Putamen (tissue), 1 donor: ENCODE measurements around the gene NTRK2.
A peak's percentile ranks its signal among the peaks of the same experiment; 100 is the strongest.

ENCODE experiments used
- DNase-seq: peaks from one replicate; pipeline ENCODE4 v3.0.0-alpha.2; 2016; ENCODE audit warnings: low spot score

NTRK2 gene

GRCh38 chr9:84850830-84851392, 181.4 kb downstream of the NTRK2 start:
- DNase-seq, result no peak

GRCh38 chr9:84851935-84852585, 182.5 kb downstream of the NTRK2 start:
- DNase-seq, result no peak

GRCh38 chr9:84852617-84853301, 183.2 kb downstream of the NTRK2 start:
- no peak for DNase-seq

DNA sequence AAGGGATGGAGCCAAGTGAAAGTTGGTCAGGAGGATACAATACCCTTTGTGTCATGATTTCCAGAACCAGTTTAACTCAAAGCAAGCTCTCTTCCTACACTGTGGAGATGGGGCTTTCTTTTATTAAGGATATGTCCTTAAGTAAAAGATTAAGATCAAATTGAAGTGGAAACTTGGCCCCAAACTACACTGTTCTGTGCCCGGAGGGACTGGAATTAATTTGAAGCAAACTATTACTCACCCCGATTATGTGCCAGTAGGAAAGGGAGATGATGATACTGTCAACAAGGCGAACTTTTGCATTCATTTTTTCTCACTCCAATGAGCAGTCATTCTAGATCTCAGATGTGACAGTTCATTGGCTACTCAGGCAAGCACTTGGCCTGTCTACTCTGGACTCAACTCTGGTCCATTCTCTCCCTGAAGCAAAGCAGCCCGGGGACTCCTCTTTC, 186.7 kb downstream of the NTRK2 start:
- DNase-seq, result no peak

DNA sequence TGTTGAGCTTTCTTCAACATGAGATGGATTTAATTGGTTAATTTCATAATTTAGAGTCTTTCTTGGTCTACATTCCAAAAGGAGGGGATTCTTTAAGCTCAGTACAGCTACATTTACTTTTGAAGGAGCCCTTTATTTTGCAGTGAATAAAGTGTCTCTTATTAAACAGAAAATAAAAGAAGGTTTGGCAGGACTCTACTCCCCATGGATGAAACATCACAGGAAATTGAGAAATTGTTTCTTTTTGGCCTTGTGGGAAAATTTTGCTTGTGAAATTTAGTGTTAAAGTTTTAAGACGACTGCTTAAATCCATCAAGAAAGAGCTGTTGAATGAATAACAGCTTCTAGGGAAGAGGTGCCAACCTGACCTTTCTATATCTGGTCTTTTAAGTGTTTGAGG, 187.7 kb downstream of the NTRK2 start:
- no peak for DNase-seq

- no peak for DNase-seq
Measured at GRCh38 chr9:84858364-84858763, 188.8 kb downstream of the NTRK2 start.

- no peak for DNase-seq
Measured at GRCh38 chr9:84860249-84861115, 191.0 kb downstream of the NTRK2 start.

DNA sequence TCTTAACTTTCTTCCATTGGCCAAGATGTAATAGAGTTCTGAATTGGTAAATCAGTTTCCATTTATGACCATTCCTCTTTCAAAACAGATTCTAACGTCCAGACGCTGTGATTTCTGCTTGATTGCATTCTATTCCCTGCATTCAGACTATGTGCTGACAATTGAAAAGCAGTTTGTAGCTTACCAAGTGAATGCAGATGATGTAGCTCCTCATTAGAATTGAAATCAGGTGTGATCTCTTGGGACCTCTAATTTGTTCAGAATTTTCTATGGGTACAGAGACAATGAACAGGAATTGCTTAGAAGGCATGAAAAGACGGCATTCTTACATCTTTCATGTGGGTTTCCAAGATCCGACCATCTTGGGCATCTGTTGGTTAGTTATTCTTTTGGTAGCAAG, 191.9 kb downstream of the NTRK2 start:
- DNase-seq, result no peak

DNA sequence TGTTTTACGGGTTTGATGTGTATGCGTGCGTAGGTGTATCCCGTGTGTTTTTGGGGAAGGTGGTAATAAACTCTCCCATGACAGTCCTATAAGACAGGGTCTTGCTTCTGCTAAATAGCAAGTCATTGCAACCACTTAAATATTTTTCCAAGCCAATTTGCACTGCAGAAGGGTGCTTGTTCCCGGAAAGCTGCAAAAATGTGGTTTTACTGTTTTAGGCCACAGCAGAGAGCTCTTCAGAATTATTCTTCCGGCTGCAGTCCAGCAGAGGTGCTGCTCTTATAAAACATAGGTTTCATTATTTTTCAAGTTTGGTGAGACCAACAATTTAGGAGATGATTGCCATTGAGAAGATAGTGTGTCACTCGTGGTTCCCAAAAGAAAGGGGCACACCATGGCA, 192.8 kb downstream of the NTRK2 start:
- no peak for DNase-seq

GRCh38 chr9:84862810-84863287, 193.3 kb downstream of the NTRK2 start:
- DNase-seq, result no peak

GRCh38 chr9:84863372-84863771, 193.8 kb downstream of the NTRK2 start:
- DNase-seq, result no peak

DNA sequence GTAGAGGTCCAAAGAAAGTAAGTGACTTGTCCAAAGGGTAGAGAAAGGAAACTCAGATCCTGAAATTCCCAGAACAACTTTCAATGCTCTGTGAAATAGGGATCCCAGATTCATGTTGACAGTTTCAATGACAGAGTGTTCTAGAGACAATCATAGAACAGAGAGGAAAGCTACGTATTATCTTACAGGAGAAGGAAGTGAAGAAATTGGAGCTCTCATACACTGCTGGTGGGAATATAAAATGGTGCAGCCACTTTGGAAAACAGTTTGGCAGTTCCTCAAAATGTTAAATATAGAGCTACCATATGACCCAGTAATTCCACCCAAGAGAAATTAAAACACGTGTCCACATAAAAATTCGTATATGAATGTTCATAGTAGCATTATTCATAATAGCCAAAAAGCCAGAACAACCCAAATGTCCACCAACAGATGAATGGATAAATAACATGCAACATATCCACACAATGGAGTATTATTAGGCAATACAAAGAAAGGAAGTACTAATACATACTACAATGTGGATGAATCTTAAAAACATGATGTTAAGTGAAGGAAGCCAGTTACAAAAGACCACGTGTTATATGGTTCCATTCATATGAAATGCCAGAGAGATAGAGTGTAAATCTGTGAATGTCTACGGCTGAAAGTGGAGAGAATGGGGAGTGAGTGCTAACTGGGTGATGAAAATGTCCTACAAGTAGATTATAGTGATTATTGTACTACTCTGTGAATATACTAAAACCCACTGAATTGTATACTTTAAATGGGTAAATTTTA, 197.1 kb downstream of the NTRK2 start:
- no peak for DNase-seq

GRCh38 chr9:84867186-84867585, 197.7 kb downstream of the NTRK2 start:
- no peak for DNase-seq

DNA sequence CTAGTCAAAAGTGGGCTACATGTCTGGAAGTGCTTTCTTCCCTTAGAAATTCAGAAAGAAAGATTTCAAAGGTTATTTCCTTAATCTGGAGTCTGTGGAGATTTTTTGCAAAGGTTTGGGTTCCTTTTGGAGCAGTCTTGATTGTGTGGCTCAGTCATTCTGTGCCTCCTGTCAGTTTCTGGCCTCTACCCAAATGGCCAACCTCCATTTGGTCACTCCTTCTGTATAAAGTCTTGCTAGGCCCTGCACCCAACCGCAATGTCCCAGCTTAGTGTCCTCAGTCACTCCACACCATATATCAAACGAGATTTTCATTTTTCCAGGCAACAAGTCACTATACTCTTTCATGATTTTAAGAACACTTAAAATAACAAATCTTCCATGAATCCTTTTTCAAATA, 199.6 kb downstream of the NTRK2 start:
- DNase-seq, result no peak

DNA sequence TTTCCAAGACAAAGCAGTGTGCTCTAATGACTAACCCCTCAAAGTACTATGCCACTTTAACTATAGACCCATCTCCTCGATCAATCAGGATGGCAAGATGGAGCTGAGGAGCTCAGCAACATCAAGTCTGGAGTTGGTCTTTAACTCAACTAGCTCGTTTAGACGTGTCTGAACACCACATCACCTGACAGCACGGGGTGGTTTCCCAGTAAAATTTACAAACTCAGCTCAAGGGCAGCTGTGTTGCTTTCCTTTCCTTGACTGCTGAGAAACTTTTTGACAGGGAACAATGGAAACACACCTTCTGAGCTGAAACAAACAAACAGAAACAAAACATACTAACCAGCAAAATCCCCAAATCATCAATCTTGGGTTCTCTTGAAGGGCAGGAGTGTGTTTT, 202.5 kb downstream of the NTRK2 start:
- DNase-seq, result no peak

DNA sequence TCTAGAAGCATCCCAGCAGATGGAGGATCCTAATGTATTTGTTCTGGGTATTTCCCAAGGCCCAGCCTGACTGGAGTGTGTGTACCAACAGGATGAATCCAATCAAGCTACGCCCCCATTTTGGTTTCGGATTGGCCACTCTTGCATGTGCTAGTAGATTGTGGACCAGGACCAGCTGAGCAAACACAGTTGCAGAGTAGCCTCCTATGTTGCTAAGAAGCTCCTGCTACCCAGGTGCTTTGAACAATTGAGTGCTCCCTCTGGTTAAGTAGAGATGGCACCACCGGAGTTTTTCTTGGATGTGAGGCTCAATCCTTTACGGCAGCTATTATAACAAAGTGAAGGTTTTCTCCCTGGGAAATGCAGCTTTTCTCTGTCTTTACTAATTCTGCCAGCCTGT, 204.5 kb downstream of the NTRK2 start:
- no peak for DNase-seq

- no peak for DNase-seq
Measured at GRCh38 chr9:84874596-84874995, 205.1 kb downstream of the NTRK2 start.

GRCh38 chr9:84875193-84875592, 205.7 kb downstream of the NTRK2 start:
- DNase-seq, result no peak

GRCh38 chr9:84879631-84880030, 210.1 kb downstream of the NTRK2 start:
- no peak for DNase-seq

DNA sequence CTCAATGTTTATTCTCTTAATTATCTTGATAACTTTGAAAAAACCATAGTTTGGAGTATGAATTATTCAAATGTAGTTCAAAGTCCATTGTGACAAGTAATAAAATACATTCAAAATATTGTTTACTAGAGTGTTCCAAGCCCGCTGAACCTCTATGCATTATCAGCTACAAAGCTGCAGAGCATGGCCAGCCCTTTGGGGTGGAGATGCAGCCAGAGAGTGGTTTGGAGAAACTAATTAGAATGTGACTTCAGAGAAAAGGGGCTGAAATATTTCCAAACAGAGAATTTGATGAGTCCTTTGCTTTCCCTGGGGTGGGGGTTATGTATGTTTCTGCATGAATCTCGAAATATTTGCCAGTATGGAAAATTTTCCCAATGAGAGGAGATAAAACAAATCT, 211.3 kb downstream of the NTRK2 start:
- no peak for DNase-seq

DNA sequence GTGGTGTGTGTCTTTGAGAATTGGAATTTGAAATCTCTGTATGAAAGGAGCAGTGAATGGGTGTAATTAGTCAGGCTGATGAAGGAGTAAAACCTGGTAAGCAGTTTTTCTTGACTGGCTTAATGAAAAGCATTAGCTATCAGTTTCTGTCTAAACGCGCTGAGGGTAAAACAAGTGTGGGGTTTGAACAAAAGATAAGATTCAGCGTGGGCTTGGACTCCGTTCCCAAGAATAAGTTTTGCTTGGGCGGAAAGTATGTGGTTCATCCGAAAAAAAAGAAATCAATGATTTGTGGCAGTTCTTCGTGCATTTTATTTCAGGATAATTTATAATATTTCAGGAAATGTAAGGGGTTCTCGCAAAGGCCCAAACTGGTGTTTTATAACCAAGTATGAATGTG, 217.3 kb downstream of the NTRK2 start:
- peak; percentile 57 for DNase-seq

DNA sequence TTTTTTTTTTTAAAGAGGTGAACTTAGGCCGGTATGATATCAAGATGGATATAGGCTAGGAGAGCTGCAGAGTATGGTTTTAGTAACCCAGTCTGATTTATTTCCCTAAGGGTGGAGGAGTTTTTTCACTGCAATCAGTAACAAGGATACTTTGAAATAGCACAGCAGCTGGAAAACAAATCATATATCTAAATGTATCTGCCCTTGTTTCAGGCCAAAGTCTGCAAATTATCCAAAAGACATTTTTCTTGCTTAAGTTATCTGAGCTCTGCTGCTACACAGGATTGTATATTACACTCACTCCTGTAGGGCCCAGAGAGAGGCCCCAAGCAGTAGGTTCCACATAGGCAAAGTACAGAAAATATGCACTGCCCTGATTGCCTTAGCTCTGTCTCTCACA, 222.4 kb downstream of the NTRK2 start:
- DNase-seq, result no peak
